GM23248 (cell line): Measurements from ENCODE around the gene MSANTD2.

Experiments used
- EZH2 ChIP-seq: fragments of 200-600 bp; sonication (generic); IDR thresholded peaks from 2 replicates; pipeline ENCODE4 v1.6.1; 2018; ENCODE audit warnings: antibody characterized with exemption, mild to moderate bottlenecking; ENCODE audit not compliant: insufficient read depth, poor library complexity, severe bottlenecking
- EZH2phosphoT487 ChIP-seq: fragments of 200-600 bp; sonication (generic); IDR thresholded peaks from 2 replicates; pipeline ENCODE4 v1.6.1; 2018; ENCODE audit warnings: antibody characterized with exemption, moderate library complexity, mild to moderate bottlenecking, low read depth; ENCODE audit not compliant: insufficient read depth

DNA sequence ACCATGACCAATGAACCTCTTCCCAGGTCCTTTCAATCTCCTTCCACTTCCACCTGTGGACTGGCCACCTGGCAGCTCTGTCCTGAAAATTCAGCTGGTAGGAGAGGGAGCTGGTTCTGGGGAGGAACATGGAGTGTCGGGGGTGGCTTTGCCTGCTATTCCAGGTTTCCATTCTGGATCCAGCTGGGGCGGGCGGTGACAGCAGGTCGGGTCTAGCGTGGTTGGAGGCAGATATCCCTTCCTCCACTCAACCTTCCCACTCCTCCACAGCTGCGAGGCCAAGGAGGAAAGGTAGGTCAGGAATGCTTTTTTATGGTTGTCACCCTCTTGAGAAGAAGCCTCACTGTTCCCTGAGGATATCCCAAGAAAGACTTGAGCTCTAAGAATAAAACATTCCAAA lies 57.2 kb downstream of the MSANTD2 start:
- TF ChIP-seq EZH2 (no peak), EZH2phosphoT487 (no peak)
